Endothelial cell of umbilical vein (primary cell): ENCODE results near the gene KATNB1.

ENCODE experiments used
- POLR2A ChIP-seq: IDR thresholded peaks from 2 replicates; pipeline ENCODE4 v1.6.1; 2012; ENCODE audit warnings: low read depth, mild to moderate bottlenecking, control low read depth, low read length
- POLR2AphosphoS5 ChIP-seq: IDR thresholded peaks from 2 replicates; pipeline ENCODE4 v1.6.1; 2012; ENCODE audit warnings: low read depth, mild to moderate bottlenecking, control low read depth, low read length, moderate library complexity; ENCODE audit not compliant: insufficient read depth
- TF ChIP-seq, protein P1 (sequence below), 2 donors: IDR thresholded peaks; 1 replicate in 1 of 2; 2 replicates in 1 of 2; pipeline ENCODE4 v1.5.1; 2011; ENCODE audit warnings: low read length in 2 of 2, mild to moderate bottlenecking in 2 of 2, moderate library complexity in 2 of 2, control low read depth in 1 of 2, inconsistent platforms in 1 of 2, low read depth in 1 of 2; ENCODE audit not compliant: insufficient read depth in 1 of 2; ENCODE audit errors: extremely low read depth in 1 of 2

- TF ChIP-seq POLR2AphosphoS5 (no peak), POLR2A (no peak)
- TF ChIP-seq, protein P1, sequence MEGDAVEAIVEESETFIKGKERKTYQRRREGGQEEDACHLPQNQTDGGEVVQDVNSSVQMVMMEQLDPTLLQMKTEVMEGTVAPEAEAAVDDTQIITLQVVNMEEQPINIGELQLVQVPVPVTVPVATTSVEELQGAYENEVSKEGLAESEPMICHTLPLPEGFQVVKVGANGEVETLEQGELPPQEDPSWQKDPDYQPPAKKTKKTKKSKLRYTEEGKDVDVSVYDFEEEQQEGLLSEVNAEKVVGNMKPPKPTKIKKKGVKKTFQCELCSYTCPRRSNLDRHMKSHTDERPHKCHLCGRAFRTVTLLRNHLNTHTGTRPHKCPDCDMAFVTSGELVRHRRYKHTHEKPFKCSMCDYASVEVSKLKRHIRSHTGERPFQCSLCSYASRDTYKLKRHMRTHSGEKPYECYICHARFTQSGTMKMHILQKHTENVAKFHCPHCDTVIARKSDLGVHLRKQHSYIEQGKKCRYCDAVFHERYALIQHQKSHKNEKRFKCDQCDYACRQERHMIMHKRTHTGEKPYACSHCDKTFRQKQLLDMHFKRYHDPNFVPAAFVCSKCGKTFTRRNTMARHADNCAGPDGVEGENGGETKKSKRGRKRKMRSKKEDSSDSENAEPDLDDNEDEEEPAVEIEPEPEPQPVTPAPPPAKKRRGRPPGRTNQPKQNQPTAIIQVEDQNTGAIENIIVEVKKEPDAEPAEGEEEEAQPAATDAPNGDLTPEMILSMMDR (IDR thresholded peaks at IDR 0.05; ENCODE audit: extremely low read depth in 1 of 2, insufficient read depth in 1 of 2, low read depth in 1 of 2, low read length in 2 of 2), result no peak
Observed at GRCh38 chr16:57771141-57771785, 35.7 kb downstream of the KATNB1 start.
